Tibial nerve (tissue), 4 donors: Measurements from ENCODE around the gene GRM4.

Source experiments
- EP300 ChIP-seq, 2 donors: sonication (generic); formaldehyde crosslinking; IDR thresholded peaks; one replicate each; pipeline ENCODE4 v1.6.1; 2017; ENCODE audit warnings: antibody characterized with exemption in 2 of 2, mild to moderate bottlenecking in 1 of 2
- POLR2A ChIP-seq, 2 donors: fragments of 450-650 bp; IDR thresholded peaks; one replicate each; pipeline ENCODE4 v1.6.1; 2017; ENCODE audit warnings: antibody characterized with exemption in 2 of 2, mild to moderate bottlenecking in 2 of 2, moderate library complexity in 2 of 2
- TF ChIP-seq, protein P1 (sequence below), 5 experiments: fragments of 200-600 bp in 3 of 5; fragments of 450-650 bp in 2 of 5; sonication (generic) in 3 of 5; IDR thresholded peaks; one replicate each; pipeline ENCODE4 v1.5.1; 2016 to 2019; ENCODE audit warnings: antibody characterized with exemption in 5 of 5, mild to moderate bottlenecking in 3 of 5, moderate library complexity in 2 of 5

DNA sequence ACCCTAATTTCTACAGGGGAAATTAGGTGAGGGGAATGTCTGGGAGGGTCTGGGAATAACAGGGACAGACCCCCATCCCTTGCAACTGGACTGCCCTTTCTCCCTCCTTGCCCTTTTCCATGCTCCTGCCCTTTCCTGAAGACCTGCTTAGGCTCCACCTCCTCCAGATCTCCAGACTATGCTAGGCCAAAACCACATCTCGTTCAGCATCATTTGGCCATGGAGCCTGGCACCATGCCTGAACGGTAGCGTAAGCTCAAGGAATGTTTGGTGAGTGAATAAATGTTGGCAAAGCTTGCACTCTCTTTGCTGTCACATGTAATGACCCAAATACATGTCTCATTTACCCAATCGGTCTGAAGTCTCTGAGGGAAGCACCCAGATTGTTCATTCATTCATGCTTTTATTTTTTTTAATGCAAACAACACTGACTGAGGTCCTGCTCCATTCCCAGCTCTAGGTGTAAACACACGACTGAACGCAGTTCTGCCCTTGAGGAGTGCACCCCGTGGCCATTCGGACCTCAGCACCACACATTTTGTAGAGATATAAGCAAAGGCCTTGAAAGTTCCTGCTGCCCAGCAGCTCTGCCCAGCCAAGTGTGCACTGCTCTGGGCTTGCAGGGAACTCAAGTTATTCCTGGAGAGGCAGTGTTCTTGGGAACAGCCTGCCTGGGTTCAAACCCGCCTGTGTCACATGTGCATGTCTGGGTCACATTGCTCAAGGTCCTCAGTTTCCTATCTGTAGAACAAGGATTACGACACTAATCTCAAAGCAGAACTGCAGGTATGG, 1.1 kb upstream of the GRM4 start:
- TF ChIP-seq, protein P1, sequence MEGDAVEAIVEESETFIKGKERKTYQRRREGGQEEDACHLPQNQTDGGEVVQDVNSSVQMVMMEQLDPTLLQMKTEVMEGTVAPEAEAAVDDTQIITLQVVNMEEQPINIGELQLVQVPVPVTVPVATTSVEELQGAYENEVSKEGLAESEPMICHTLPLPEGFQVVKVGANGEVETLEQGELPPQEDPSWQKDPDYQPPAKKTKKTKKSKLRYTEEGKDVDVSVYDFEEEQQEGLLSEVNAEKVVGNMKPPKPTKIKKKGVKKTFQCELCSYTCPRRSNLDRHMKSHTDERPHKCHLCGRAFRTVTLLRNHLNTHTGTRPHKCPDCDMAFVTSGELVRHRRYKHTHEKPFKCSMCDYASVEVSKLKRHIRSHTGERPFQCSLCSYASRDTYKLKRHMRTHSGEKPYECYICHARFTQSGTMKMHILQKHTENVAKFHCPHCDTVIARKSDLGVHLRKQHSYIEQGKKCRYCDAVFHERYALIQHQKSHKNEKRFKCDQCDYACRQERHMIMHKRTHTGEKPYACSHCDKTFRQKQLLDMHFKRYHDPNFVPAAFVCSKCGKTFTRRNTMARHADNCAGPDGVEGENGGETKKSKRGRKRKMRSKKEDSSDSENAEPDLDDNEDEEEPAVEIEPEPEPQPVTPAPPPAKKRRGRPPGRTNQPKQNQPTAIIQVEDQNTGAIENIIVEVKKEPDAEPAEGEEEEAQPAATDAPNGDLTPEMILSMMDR (IDR thresholded peaks at IDR 0.05) = no peak
- no peak for TF ChIP-seq EP300 (IDR thresholded peaks at IDR 0.05)
- no peak for TF ChIP-seq POLR2A (IDR thresholded peaks at IDR 0.05)
